K562 (cell line): ENCODE results near the gene TMEM72. TPM values are rescaled to one million over a fixed set of nuclear protein-coding genes. Genes with fewer than 3 reads are reported as not detected.

Experiments used
- ARID1B ChIP-seq: fragments of 450-650 bp; IDR thresholded peaks from 2 replicates; pipeline ENCODE4 v1.6.1; 2016; ENCODE audit warnings: antibody characterized with exemption, mild to moderate bottlenecking, inconsistent platforms
- ATF1 ChIP-seq, 2 experiments: fragments of 450-650 bp in 1 of 2; IDR thresholded peaks; 2 replicates each; pipeline ENCODE4 v1.6.1; 2016; ENCODE audit warnings: missing compliant biosample characterization in 1 of 2, missing genetic modification characterization in 1 of 2
- DMBX1 ChIP-seq: fragments of 250-450 bp; sonication (Bioruptor Pico); IDR thresholded peaks from 2 replicates; pipeline ENCODE4 v1.8.0; 2022; ENCODE audit warnings: inconsistent platforms, mild to moderate bottlenecking, moderate library complexity, borderline replicate concordance
- FOXM1 ChIP-seq, 2 experiments: fragments of 450-650 bp in 1 of 2; sonication (generic) in 1 of 2; formaldehyde crosslinking in 1 of 2; IDR thresholded peaks; 2 replicates each; pipeline versions ENCODE4 v1.6.1 to v1.9.0; 2017 to 2022; ENCODE audit warnings: low read depth in 2 of 2, mild to moderate bottlenecking in 2 of 2, missing genetic modification reagents in 1 of 2, moderate library complexity in 1 of 2
- HEY1 ChIP-seq: fragments of 250-450 bp; sonication (Bioruptor Pico); IDR thresholded peaks from 2 replicates; pipeline ENCODE4 v1.5.0; 2020; ENCODE audit warnings: mild to moderate bottlenecking, moderate library complexity, borderline replicate concordance
- MAFK ChIP-seq: IDR thresholded peaks from 2 replicates; pipeline ENCODE4 v1.6.1; 2011; ENCODE audit warnings: low read length, improper control_type of control experiment
- NKRF ChIP-seq: fragments of 450-650 bp; IDR thresholded peaks from 2 replicates; pipeline ENCODE4 v1.6.1; 2016; ENCODE audit warnings: borderline replicate concordance
- RBM25 ChIP-seq: fragments of 200-400 bp; formaldehyde crosslinking; IDR thresholded peaks from 2 replicates; pipeline ENCODE4 v1.6.1; 2018; ENCODE audit warnings: low read length, low read depth, moderate library complexity; ENCODE audit not compliant: severe bottlenecking
- REST ChIP-seq, 2 experiments: fragments of 450-650 bp; formaldehyde crosslinking in 1 of 2; IDR thresholded peaks; 2 replicates each; pipeline versions ENCODE4 v1.4.0 to v1.6.1; 2014 to 2020; ENCODE audit warnings: mild to moderate bottlenecking in 2 of 2, borderline replicate concordance in 1 of 2, low read depth in 1 of 2
- WHSC1 ChIP-seq: IDR thresholded peaks from one replicate; pipeline ENCODE4 v1.6.1; 2012; ENCODE audit warnings: low read length, control low read depth, inconsistent platforms
- ZBTB9 ChIP-seq: fragments of 450-650 bp; formaldehyde crosslinking; IDR thresholded peaks from 2 replicates; pipeline ENCODE4 v1.4.0; 2020; ENCODE audit warnings: mild to moderate bottlenecking, moderate library complexity
- ZC3H8 ChIP-seq: fragments of 450-650 bp; IDR thresholded peaks from 2 replicates; pipeline ENCODE4 v1.6.1; 2017
- ZNF146 ChIP-seq: IDR thresholded peaks from one replicate; pipeline ENCODE4 v1.6.1; 2018; ENCODE audit warnings: missing compliant biosample characterization; ENCODE audit not compliant: unreplicated experiment
- ZNF174 ChIP-seq: fragments of 250-450 bp; sonication (Bioruptor Pico); IDR thresholded peaks from 2 replicates; pipeline ENCODE4 v1.4.0; 2020; ENCODE audit warnings: mild to moderate bottlenecking
- ZNF717 ChIP-seq: fragments of 250-450 bp; sonication (Bioruptor Pico); IDR thresholded peaks from 2 replicates; pipeline ENCODE4 v1.5.0; 2021
- polyA plus RNA-seq, 8 experiments: library from polyadenylated mRNA; depleted of rRNA in 4 of 8; stranded (reverse) in 5 of 8; unstranded in 3 of 8; fragments of >200 nt; fragmentation: Nextera tagmentation in 2 of 8; fragmentation: Illumina TruSeq in 1 of 8; extraction: Ambion mirVana in 2 of 8; extraction: Trizol in 1 of 8; gene quantifications; 2 replicates each; pipeline versions ENCODE4 v1.2.1 to v1.2.3, GENCODE V29; 2011 to 2014; ENCODE audit warnings: inconsistent platforms in 1 of 8, missing spikeins in 1 of 8
- total RNA-seq, 7 experiments: library from RNA; depleted of rRNA in 6 of 7; stranded (reverse); fragments of >200 nt in 6 of 7; fragmentation: Illumina TruSeq in 2 of 7; extraction: Trizol in 2 of 7; gene quantifications; 2 replicates each; pipeline versions ENCODE4 v1.2.1 to v1.2.3, GENCODE V29; 2011 to 2021; ENCODE audit warnings: low replicate concordance in 1 of 7

The TMEM72 gene
- total and polyA plus RNA-seq, 9 of the 15 experiments (the other 6 are each of a cell fraction or from before 2014, with no cell fraction given): not detected

GRCh38 chr10:44864637-44865288 lies 46.4 kb upstream of the TMEM72 start (continued):
- no peak for TF ChIP-seq FOXM1 (IDR thresholded peaks at IDR 0.05; ENCODE audit: low read depth)
- TF ChIP-seq FOXM1 (CRISPR knock-in tag; IDR thresholded peaks at IDR 0.05; ENCODE audit: low read depth): no peak
- TF ChIP-seq ATF1 (CRISPR knock-in tag; IDR thresholded peaks at IDR 0.05): no peak
- TF ChIP-seq ATF1 (tag; IDR thresholded peaks at IDR 0.05): 0 out of 2 replicates have a peak, but pooled peaks have one; percentile 25
- no peak for TF ChIP-seq ZNF146
- TF ChIP-seq ZNF717 (CRISPR knock-in tag): no peak
- TF ChIP-seq ZNF174 (CRISPR knock-in tag): no peak
- no peak for TF ChIP-seq MAFK
- TF ChIP-seq RBM25: no peak
- TF ChIP-seq HEY1 (CRISPR knock-in tag): no peak
- TF ChIP-seq ARID1B: no peak
- TF ChIP-seq REST (IDR thresholded peaks at IDR 0.05; ENCODE audit: borderline replicate concordance): peak; percentile 75
- no peak for TF ChIP-seq REST (CRISPR knock-in tag; IDR thresholded peaks at IDR 0.05; ENCODE audit: low read depth)
- no peak for TF ChIP-seq ZC3H8
- TF ChIP-seq ZBTB9 (CRISPR knock-in tag): no peak
- TF ChIP-seq NKRF: no peak
- no peak for TF ChIP-seq WHSC1
- TF ChIP-seq DMBX1 (CRISPR knock-in tag): no peak
